ENCODE data around the gene GJA5.

- TF ChIP-seq CTCF (IDR thresholded peaks at IDR 0.05): no peak
- TF ChIP-seq POLR2AphosphoS5 (IDR thresholded peaks at IDR 0.05; ENCODE audit: low read depth, low read length): no peak
Observed at GRCh38 chr1:147747966-147748365, 12.4 kb downstream of the GJA5 start.

Measured in Panc1 (cell line).